H1 (cell line): ENCODE results near the gene SLC25A21. TPM values are rescaled to one million over a fixed set of nuclear protein-coding genes. Genes with fewer than 3 reads are reported as not detected.

Source experiments
- EZH2 ChIP-seq: fragments of 200-600 bp; sonication (generic); IDR thresholded peaks from 2 replicates; pipeline ENCODE4 v1.7.1; 2012; ENCODE audit warnings: low read depth, mild to moderate bottlenecking, moderate library complexity, low read length, inconsistent platforms; ENCODE audit not compliant: severe bottlenecking
- JUND ChIP-seq: IDR thresholded peaks from 2 replicates; pipeline ENCODE4 v1.6.1; 2011; ENCODE audit warnings: mild to moderate bottlenecking, improper control_type of control experiment, low read length
- MAFK ChIP-seq: IDR thresholded peaks from 2 replicates; pipeline ENCODE4 v1.6.1; 2012; ENCODE audit warnings: low read depth, mild to moderate bottlenecking, improper control_type of control experiment, low read length
- POLR2AphosphoS5 ChIP-seq: IDR thresholded peaks from 2 replicates; pipeline ENCODE4 v1.6.1; 2011; ENCODE audit warnings: low read depth, low read length
- SAP30 ChIP-seq: fragments of 300-600 bp; sonication (generic); IDR thresholded peaks from 2 replicates; pipeline ENCODE4 v1.7.1; 2012; ENCODE audit warnings: low read length, moderate library complexity, mild to moderate bottlenecking, inconsistent platforms; ENCODE audit not compliant: insufficient read depth, insufficient replicate concordance
- polyA plus RNA-seq, 7 experiments: library from polyadenylated mRNA; depleted of rRNA in 3 of 7; stranded (reverse) in 5 of 7; unstranded in 2 of 7; fragments of >200 nt in 5 of 7; fragments of 200-250 nt in 2 of 7; gene quantifications; 1 replicate in 5 of 7; 2 replicates in 1 of 7; 4 replicates in 1 of 7; pipeline versions ENCODE4 v1.2.1 to v1.2.3, GENCODE V29; 2011 to 2013; ENCODE audit warnings: missing spikeins in 2 of 7, mixed read lengths in 2 of 7
- total RNA-seq: library from RNA; stranded (reverse); fragmentation: NEBNext Ultra II Directional; extraction: Animal tissue kit (Norgen Biotek cat#: 25700); gene quantifications from 2 replicates; pipeline ENCODE4 v1.2.1, GENCODE V29; 2021

Gene SLC25A21
- total and polyA plus RNA-seq, 2 of the 8 experiments (the other 6 are each of a cell fraction or from before 2014, with no cell fraction given), result 6.9 to 15.7 TPM

DNA sequence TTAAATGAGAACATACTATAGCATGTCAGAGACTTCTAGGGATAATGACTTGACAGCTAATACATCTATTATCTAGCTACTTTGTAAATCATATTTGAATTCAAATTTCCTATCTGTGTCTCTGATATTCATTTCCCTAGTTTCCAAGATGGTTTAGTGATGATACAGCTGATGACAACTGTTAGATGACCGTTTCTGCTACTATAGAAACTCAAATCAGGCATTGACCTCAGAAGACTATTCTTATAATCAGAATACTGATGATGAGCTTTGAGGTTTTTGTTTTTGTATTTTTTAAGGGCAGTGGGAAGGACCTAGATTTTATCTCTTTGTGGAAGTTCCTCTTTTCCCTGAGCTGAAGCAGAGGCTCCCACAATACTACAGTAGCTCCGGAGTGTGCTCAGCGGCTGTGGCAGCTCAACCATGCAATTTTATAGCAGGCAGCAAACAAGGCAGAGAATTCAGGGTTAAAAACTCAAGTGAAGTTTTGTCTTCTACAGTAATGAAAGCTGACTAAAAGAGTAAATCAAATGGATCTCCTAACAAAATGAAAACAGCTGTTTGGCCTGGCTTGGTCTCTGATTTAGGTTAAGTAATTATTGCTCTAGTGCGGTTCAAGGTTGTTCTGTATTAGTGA is 145.1 kb downstream of the SLC25A21 start (continued):
- TF ChIP-seq EZH2, result no peak
- TF ChIP-seq POLR2AphosphoS5, result no peak
- no peak for TF ChIP-seq MAFK
- no peak for TF ChIP-seq JUND
- no peak for TF ChIP-seq SAP30
